SK-N-SH treated with all-trans-retinoic acid at 6 μM for 48 hours (cell line): ENCODE data around the gene DHX15.

Experiments
- OSR1 ChIP-seq: fragments of 250-450 bp; sonication (Bioruptor Pico); IDR thresholded peaks from 2 replicates; pipeline ENCODE4 v1.8.0; 2022; ENCODE audit warnings: moderate library complexity, mild to moderate bottlenecking, inconsistent platforms
- ZNF70 ChIP-seq: fragments of 450-650 bp; formaldehyde crosslinking; IDR thresholded peaks from 2 replicates; pipeline ENCODE4 v1.5.0; 2020; ENCODE audit warnings: mild to moderate bottlenecking, moderate library complexity
- TF ChIP-seq, protein P1 (sequence below): fragments of 250-450 bp; sonication (Bioruptor Pico); IDR thresholded peaks from 2 replicates; pipeline ENCODE4 v1.8.0; 2021; ENCODE audit warnings: low read depth, mild to moderate bottlenecking, moderate library complexity, borderline replicate concordance

DNA sequence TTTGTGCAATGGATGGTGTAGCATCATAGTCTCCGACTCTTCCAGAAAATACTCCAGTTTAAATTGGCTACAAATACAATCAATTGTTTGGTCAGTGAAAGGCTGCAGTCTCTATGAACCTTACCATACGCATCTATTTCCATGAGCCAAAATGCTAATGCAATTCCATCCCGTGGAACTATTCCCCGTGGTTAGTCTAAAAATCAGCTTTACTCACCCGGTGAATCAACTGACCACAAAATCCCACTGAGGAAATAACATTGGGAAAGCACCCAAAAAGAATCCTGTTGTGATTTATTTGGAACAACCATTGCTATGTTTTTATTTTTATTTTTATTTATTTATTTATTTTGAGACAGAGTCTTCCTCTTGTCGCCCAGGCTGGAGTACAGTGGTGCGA lies 87.1 kb downstream of the DHX15 start:
- TF ChIP-seq, protein P1, sequence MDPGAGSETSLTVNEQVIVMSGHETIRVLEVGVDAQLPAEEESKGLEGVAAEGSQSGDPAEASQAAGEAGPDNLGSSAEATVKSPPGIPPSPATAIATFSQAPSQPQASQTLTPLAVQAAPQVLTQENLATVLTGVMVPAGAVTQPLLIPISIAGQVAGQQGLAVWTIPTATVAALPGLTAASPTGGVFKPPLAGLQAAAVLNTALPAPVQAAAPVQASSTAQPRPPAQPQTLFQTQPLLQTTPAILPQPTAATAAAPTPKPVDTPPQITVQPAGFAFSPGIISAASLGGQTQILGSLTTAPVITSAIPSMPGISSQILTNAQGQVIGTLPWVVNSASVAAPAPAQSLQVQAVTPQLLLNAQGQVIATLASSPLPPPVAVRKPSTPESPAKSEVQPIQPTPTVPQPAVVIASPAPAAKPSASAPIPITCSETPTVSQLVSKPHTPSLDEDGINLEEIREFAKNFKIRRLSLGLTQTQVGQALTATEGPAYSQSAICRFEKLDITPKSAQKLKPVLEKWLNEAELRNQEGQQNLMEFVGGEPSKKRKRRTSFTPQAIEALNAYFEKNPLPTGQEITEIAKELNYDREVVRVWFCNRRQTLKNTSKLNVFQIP (CRISPR knock-in tag), result no peak
- TF ChIP-seq OSR1 (CRISPR knock-in tag), result no peak
- TF ChIP-seq ZNF70 (CRISPR knock-in tag), result no peak
